Umbilical cord (tissue), 2 donors: ENCODE measurements around the gene TCP11L1. TPM values are rescaled to one million over a fixed set of nuclear protein-coding genes. Genes with fewer than 3 reads are reported as not detected.

ENCODE experiments used
- DNase-seq: peaks from one replicate; pipeline ENCODE4 v3.0.0-alpha.2; 2015; ENCODE audit warnings: low spot score
- total RNA-seq: library from RNA; depleted of rRNA; stranded (reverse); fragments of >200 nt; gene quantifications from one replicate; pipeline ENCODE4 v1.2.3, GENCODE V29; 2014; ENCODE audit warnings: low replicate concordance; ENCODE audit not compliant: insufficient read depth

The TCP11L1 gene
- total RNA-seq = 40.7 TPM

- peak; percentile 98 for DNase-seq
Observed at GRCh38 chr11:33039274-33040032, at the start of gene TCP11L1. Gene TCP11L1, plus strand, starts transcription at chr11:33039572. Its CDS starts 4,202 bp downstream, at chr11:33043774.

GRCh38 chr11:32990481-32990880, 48.9 kb upstream of the TCP11L1 start:
- DNase-seq = no peak

DNA sequence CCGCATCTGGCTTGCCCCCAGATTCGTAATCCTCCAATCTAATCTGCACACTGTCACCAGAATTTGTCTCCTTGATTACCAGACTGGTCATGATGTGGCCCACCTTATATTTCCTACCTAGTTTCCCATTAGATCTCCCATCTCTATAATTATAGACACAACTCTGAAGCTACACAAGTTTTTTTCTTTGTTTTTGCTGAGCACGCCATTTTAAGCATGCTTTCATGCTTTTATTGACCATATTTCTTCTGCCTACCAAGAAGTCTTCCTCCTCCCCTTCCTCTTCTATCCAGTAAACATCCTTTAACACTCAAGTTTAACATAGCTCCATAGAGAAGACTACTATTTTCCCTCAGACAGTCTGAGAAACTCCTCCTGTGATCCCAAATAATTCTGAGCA, 47.9 kb upstream of the TCP11L1 start:
- DNase-seq = no peak

GRCh38 chr11:32991898-32992297, 47.5 kb upstream of the TCP11L1 start:
- no peak for DNase-seq

- DNase-seq = peak; percentile 9
Observed at GRCh38 chr11:33000181-33000580, 39.2 kb upstream of the TCP11L1 start.

- DNase-seq = no peak
Observed at GRCh38 chr11:33001281-33001680, 38.1 kb upstream of the TCP11L1 start.

DNA sequence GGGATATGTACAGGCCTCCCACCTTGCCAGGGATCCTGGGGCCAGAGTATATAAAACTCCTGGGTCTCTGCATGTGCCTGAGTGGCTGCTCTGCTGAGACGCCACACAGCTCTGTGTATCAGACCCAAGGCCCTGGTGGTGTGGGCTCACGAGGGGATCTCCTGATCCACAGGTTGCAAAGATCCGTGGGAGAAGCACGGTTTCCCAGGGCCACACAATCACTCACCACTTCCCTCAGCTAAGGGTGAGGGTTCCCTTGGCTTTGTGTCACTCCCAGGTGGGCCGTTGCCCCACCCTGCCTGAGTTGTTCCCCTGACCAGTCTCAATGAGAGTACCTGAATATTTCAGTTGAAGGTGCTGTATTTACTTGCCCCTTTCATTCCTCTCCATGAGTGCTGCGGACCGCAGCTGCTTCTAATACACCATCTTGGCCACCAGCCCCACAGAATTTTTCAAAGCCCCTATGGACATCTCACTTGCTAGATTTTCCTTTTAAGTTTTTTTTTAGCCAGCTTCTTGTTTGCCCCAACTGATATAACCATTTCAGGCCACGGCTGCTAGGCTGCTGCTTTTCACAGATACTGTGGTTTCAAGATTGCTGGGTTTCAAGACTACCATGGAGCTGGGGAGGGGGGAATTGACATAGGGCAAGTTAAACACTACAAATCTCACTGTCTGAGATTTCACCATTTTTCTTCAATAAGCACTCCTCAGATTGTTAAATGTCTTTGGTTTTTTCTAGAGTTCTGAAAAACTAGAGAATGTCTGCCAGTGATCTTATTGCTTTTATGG, 37.4 kb upstream of the TCP11L1 start:
- DNase-seq = no peak

GRCh38 chr11:33005175-33005574, 34.2 kb upstream of the TCP11L1 start:
- no peak for DNase-seq

- DNase-seq = no peak
Observed at GRCh38 chr11:33006010-33006409, 33.4 kb upstream of the TCP11L1 start.

DNA sequence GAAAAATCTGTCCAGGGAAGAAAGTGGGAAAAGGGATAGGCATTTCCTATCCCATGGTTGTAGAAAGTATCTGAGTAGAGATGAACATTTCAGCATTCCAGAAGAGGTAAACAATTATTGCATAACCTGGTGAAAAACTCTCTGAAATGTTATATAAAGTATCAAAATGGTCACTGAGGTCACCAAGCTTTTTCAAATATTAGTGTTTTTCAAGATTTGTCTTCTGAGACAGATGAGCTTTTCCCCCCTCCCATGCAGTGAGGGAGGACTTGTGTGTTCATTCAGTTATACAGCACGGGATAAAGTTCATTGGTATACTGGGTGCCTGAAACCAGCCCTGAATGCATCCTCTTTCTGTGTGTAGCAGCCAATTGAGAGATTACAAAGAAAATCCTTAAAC, 25.6 kb upstream of the TCP11L1 start:
- no peak for DNase-seq

DNA sequence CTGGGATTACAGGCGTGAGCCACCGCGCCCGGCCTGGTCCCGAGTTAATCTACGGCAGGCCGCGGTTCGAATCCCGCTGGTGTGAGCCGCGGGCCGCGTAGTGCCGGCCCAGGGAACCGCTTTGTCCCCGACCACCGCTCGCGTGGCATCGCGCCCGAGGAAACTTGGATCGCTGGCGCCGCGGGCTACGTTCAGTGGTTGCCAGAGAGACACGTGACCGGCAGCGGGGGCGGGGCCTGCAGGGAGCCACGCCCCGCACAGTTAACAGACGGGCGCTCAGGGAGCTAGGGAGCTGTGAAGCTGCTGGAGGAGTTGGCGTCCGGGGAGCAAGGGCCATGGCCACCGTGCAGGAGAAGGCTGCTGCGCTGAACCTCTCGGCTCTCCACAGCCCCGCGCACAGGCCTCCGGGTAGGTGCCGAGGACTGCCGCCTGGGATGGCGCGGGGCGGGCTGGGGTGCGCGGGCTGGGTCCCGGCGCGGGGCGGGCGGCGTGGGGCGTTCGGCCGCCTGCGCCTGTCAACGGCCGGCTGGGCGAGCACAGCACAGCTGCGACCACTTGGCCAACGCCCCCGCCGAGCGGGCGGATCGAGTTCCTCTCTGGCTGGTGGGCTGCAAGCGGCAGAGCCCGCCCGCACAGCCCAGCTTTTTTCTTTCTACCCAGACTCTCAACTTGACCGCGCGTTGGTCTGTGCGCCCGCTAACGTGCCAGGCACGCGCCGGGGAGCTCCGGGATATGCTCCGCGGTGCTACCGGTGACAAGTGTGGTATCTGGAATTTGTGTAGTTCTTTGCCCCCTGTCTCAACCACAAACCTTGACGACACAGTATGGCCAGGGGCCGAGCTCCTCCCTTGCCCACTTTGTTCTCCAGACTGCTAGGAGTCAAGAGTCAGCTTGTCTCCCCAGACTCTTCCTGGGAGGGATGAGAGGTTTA, 23.5 kb upstream of the TCP11L1 start, which contains the start of gene DEPDC7:
TSS of gene DEPDC7 (plus strand) at position 258 of the 931 bp plus-strand sequence. CDS start at position 336, 78 bp downstream.
- DNase-seq = peak; percentile 80

GRCh38 chr11:33016654-33017053, 22.7 kb upstream of the TCP11L1 start:
- DNase-seq = no peak

- DNase-seq = no peak
Observed at GRCh38 chr11:33017478-33017877, 21.9 kb upstream of the TCP11L1 start.

- DNase-seq = no peak
Observed at GRCh38 chr11:33017965-33018364, 21.4 kb upstream of the TCP11L1 start.

DNA sequence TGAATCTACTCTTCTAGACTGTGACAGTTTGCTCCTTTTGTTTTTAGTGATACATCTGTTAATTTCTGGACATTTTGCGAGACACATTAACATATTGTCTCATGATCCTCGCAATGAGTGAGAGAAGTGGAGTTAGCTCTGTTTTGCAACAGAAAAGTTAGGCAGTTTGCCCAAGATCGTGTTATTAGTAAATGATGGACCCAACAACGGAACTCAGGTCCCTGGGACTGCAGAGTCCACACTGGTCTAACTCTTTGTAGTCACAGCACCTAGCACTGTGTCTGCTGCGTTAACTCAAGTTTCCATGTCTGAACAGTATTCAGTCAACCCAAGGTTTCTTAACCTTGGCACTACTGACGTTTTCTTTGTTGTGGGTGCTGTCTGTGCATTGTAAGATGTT, 20.5 kb upstream of the TCP11L1 start:
- no peak for DNase-seq

DNA sequence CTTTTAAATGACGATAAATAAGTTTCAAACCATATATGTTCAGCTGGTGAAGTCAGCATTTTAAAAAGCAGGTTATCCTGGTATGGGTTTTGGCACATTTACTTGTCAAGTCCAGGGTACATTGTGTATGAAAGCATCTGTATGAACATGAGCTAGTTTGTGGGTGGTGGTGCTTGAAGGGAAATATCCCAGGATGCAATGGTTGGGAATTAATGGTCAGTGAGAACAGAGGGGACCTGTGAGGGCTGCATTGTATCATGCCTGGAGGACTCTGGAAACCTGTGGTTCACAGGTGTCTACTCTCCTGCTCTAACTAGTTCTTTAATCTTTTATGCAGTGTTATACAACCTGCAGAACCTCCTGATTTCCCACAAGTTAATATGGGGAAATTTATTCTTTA, 17.9 kb upstream of the TCP11L1 start:
- DNase-seq = no peak

DNA sequence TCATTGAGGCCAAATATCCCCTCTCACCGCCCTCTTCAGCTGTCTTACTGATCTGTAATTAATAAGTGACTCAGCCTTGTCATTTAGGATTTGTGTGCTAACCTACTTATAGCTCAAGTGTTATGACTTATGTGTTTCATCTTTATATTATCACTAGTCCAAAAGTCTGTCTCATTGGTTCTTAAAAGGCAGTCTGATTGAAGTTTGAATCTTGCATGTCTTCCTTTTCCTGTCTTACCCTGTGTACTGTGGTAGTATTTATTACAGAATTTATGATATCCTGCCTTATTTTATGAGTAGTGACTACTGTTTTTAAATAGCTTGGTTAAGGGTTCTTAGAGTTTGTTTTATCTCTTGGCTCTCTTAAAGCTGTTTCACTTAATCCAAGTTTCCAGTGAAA, 17.4 kb upstream of the TCP11L1 start:
- DNase-seq = peak; percentile 12

GRCh38 chr11:33025339-33025722, 14.0 kb upstream of the TCP11L1 start:
- no peak for DNase-seq

DNA sequence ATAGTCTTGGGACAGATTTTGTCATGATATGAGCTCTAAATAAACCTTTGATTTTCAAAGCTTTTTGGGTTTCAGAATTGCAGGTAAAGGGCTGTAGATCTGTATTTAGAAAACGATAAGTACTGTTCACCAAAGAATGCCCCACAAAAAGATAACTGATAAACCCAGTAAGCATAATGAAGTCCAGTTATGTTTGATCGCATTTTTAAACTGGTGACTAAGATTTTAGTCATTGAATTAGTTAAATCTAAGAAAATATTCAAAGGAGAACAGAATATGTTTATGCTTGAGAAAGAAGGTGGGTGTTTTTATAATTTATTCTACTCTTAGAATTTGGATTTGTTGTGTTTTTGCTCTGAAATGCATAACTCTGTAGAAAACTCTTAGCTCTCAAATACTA, 12.1 kb upstream of the TCP11L1 start:
- DNase-seq = no peak

DNA sequence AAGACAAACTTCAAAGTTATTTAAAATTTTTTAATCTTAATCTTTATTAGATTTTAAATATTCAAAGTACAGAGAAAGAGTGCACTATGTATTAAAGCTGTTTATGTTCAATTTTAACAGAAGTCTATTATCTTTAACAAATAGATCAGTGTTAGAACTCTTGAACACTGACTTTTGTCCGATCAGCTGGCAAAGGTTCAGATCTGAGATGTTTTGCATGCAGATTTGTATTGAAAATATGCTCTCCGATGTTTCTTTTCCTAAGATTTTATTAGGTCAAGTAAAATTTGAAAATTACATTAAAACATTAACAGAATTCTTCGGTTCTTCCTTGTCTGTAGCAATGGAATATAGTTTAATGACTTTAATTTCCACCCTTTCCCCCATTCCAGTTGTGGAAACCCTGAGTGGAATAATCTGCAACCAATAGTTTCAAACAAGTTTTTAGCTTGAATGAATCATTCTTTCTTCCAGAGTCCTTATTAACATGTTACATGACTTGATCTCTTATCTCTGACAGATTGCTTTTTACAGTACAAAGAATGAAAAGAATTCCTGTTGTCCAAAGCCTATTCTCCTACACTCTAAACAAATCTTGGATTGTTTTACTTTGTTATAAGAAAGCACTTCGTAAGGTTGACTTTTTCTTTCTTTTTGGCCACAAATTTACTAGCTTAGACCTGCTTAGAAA, 11.4 kb upstream of the TCP11L1 start:
- no peak for DNase-seq

- DNase-seq = no peak
Observed at GRCh38 chr11:33028537-33028914, 10.8 kb upstream of the TCP11L1 start.
